Vagina (tissue), 2 donors: ENCODE results near the gene PAPOLB.

Experiments
- POLR2A ChIP-seq, 2 donors: fragments of 450-650 bp; IDR thresholded peaks; one replicate each; pipeline ENCODE4 v1.6.1; 2017; ENCODE audit warnings: antibody characterized with exemption in 2 of 2, mild to moderate bottlenecking in 2 of 2, moderate library complexity in 2 of 2
- POLR2AphosphoS5 ChIP-seq, 2 donors: sonication (generic); formaldehyde crosslinking; IDR thresholded peaks; one replicate each; pipeline ENCODE4 v1.9.0; 2017; ENCODE audit warnings: antibody characterized with exemption in 2 of 2, mild to moderate bottlenecking in 2 of 2, low read depth in 1 of 2; ENCODE audit not compliant: insufficient read depth in 1 of 2
- TF ChIP-seq, protein P1 (sequence below), 3 experiments: fragments of 450-650 bp in 2 of 3; fragments of 200-600 bp in 1 of 3; sonication (generic) in 1 of 3; IDR thresholded peaks; one replicate each; pipeline ENCODE4 v1.5.1; 2017 to 2019; ENCODE audit warnings: antibody characterized with exemption in 3 of 3, mild to moderate bottlenecking in 2 of 3, moderate library complexity in 2 of 3

DNA sequence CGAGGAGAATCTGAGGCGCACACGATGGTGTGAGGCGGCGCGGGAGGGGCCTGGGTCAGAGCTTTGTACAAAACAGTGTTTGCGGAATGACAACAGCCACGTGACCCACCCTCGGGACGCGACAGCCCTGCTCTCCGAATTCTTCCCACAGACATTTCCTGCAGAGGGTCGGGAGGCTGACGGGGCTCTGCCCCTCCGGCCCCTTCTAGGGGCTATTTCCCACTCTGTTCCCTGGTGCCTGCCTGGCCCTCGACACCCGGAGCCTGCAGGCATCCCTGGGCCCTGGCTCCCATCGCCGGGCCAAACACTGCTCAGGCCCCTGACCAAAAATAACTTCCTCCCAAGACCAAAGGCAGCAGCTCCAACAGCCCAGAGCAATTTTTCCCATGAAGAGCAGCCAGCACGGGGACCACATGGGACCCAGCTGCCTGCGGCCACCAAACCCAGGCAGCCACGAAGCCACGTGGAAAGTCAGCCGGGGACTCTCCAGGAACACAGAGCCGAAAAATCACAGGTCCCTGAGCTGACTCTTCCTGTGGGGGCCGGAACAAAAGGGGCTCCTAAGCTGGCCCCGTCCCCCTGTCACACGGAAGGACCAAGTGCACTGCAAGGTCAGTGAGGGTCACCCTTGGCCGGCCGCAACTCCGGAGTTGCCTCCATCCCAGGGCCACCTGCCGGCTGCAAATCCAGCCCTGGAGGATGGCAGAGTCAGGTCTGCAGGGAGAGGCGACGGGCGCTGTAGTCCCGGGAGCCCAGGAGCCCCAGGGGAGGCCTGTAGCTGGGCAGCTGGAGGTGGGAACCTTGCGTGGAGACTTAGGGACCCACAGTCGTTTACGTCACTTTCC lies 42.0 kb downstream of the PAPOLB start:
- TF ChIP-seq, protein P1, sequence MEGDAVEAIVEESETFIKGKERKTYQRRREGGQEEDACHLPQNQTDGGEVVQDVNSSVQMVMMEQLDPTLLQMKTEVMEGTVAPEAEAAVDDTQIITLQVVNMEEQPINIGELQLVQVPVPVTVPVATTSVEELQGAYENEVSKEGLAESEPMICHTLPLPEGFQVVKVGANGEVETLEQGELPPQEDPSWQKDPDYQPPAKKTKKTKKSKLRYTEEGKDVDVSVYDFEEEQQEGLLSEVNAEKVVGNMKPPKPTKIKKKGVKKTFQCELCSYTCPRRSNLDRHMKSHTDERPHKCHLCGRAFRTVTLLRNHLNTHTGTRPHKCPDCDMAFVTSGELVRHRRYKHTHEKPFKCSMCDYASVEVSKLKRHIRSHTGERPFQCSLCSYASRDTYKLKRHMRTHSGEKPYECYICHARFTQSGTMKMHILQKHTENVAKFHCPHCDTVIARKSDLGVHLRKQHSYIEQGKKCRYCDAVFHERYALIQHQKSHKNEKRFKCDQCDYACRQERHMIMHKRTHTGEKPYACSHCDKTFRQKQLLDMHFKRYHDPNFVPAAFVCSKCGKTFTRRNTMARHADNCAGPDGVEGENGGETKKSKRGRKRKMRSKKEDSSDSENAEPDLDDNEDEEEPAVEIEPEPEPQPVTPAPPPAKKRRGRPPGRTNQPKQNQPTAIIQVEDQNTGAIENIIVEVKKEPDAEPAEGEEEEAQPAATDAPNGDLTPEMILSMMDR (IDR thresholded peaks at IDR 0.05), result no peak
- TF ChIP-seq POLR2A (IDR thresholded peaks at IDR 0.05) (no peak), POLR2AphosphoS5 (IDR thresholded peaks at IDR 0.05; ENCODE audit: insufficient read depth in 1 of 2, low read depth in 1 of 2) (no peak)
